Activated CD8-positive, alpha-beta memory T cell treated with anti-CD3 and anti-CD28 coated beads for 36 hours (primary cell): ENCODE measurements around the gene F10. TPM values are rescaled to one million over a fixed set of nuclear protein-coding genes. Genes with fewer than 3 reads are reported as not detected.

Experiments used
- CTCF ChIA-PET: fragments of 350-600 bp; sonication (Branson Sonifier 250); formaldehyde crosslinking; loops from one replicate; lab custom pipeline; 2021; ENCODE audit warnings: antibody characterized with exemption; lab: Charles Lee
- POLR2A ChIA-PET: fragments of 350-600 bp; sonication (Branson Sonifier 250); formaldehyde crosslinking; loops from one replicate; lab custom pipeline; 2021; ENCODE audit warnings: antibody characterized with exemption; lab: Charles Lee
- total RNA-seq, 2 experiments: library from RNA; stranded (reverse); gene quantifications; one replicate each; pipeline ENCODE4 v1.2.3, GENCODE V29; 2021

F10 gene
- total RNA-seq, 2 experiments from 2014 or later, result not detected

DNA sequence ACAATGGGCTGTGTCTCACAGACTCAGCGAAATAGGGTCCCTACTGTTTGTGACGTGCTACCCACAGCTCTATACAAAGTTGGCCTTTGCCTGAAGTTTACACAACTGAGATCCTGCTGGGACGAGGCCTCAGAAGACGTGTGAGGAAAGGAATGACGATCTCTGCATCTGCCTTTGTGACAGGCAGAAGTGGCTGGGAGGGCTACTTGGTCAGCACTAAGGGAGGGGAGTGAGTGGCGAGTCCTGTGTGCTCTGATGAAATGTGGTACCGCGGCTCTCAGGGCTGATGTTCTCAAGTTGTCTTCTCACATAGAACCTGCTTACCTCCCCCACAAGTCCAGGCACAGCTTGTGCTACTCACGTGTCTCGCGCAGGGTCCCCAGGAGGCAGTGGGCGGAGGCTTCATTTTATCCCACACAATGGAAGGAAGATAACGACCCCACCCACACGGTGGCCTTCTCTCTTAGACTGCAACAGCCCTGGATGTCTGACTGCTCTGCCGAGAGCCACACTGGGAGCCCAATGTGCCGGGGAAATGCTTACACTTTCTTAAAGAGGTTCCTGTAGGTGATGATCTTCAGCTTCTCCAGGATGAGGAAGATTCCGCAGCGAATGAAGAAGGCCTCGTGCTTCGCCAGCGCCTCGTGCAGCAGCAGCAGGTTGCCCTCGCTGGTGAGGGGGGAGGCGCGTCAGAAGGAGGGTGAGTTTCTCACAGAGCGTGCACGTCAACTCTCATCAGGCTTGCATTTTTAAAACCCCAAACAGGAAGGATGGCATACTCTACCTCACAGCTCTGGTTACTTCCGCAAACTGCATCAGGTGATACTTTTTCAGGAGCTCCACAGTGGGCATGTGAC is 57.0 kb downstream of the F10 start:
- POLR2A ChIA-PET, result no interaction called here
- CTCF ChIA-PET, result no interaction called here

DNA sequence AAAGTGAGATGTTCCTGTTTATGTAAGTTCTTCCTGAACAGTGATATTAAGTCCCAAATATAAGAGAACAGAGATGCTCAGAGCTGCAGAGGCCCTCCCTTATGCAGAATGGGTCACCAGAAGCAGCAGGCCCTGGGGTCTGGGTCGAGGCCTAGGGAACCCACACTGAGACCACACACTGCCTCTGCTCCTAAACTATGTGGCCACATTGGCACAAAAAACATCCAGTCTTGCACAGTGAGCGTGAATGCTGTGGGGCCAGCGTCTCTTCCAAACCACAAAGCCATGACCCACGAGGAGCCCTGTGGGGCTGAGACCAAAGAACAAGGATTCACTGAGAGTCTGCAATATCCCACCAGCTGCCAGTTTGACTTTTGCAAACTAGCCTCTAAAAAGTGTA is 59.4 kb downstream of the F10 start:
- CTCF ChIA-PET, result no interaction called here
- POLR2A ChIA-PET, result no interaction called here

DNA sequence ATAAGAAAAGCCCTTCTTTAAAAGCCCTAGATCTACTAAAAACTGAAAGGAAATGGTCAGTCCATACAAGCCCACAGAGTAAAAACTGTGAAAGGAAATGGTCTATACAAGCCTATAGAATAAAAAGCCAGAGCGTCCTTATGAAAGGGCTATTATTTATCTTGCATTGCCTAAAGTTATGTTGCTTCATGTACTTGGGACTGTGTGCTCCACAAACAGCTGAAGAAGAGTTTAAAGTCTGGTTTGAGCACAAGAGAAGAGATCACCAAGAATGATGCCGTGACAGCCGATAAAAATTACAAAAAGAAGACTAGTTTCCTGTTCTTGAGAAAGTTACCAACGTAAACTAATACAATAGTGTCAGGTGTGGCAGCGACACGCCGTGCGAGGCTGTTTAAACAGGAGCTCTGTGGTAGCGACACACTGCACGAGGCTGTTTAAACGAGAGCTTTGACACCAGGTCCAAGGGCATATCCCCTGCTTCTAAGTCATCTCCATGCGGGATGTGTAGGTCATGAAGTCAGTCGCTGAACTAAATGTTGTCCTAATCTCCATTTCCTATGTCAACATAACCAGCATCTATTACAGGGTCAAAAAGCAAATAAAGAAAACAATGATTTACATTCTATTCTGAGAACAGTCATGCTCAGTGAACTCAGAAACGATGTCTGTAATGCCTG is 61.0 kb downstream of the F10 start:
- ChIA-PET CTCF (no interaction called here), POLR2A (no interaction called here)

DNA sequence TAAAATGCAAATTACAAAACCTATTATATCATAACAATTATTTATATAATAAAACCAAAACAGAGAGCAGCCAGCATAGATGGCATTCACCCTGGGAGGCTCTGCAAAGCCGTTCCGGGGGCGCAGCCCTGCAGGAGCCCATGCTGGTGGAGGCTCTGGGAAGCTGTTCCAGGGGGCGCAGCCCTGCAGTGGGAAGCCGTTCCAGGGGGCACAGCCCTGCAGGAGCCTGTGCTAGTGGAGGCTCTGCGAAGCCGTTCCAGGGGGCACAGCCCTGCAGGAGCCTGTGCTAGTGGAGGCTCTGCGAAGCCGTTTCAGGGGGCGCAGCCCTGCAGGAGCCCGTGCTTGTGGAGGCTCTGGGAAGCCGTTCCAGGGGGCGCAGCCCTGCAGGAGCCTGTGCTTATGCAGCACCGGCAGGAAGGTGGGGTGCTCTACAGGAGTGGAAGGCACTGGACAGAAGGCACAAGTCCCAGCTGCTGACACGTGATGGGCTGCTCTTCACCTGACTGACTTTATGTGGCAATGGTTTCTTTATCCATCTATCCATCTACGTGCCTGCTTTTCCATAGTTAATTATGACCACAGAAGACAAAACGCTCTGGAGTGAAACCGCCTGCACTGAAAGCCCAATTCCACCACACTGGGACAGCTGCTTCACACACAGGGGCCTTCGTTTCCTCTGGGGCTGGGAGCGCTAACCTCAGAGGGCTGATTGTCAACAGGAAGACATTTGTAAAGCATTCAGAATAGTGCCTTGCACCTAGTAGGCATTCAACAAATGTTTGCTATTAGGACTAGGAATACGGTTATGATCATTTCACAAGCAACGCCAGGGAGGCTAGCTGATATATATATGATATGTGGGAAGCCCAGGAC is 62.2 kb downstream of the F10 start:
- ChIA-PET POLR2A (no interaction called here), CTCF (interaction anchor here (1.0 kb wide), 1 partner anchor 24 kb away, joined by 3 read pairs; the partner anchor contains the start of gene PCID2)

DNA sequence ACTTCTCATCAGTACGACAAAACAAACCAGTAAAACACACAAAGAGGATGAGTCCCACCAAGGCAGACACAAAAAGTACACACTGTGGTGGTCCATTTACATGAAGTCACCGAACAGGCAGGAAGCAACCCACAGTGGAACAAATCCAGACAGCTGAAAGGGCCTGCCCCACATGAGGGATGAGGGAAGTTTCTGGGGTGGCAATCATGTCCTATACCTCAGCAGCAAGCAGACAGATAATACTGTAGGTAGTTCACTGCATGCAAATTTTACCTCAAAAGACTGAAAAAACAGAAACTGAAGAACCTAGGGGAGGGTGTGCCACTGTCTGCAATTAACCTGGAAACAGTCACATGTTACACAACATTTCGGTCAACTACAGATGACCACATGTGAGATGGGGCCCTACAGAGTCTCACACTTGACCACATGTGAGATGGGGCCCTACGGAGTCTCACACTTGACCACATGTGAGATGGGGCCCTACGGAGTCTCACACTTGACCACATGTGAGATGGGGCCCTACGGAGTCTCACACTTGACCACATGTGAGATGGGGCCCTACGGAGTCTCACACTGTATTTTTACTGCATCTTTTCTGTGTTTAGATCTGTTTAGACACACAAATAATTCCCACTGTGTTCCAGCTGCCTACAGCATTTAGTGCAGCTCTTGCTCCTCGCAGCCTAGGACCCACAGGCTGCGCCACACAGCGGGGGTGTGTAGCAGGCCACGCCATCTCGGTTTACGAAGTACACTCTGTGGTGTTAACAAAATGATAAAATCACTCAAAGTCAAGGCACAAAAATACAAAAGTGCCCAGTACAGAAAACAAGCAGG is 63.7 kb downstream of the F10 start:
- POLR2A ChIA-PET, result interaction anchor here (1.1 kb wide), 1 partner anchor 24 kb away, joined by 3 read pairs; no protein-coding TSS in a partner anchor
- CTCF ChIA-PET, result no interaction called here

DNA sequence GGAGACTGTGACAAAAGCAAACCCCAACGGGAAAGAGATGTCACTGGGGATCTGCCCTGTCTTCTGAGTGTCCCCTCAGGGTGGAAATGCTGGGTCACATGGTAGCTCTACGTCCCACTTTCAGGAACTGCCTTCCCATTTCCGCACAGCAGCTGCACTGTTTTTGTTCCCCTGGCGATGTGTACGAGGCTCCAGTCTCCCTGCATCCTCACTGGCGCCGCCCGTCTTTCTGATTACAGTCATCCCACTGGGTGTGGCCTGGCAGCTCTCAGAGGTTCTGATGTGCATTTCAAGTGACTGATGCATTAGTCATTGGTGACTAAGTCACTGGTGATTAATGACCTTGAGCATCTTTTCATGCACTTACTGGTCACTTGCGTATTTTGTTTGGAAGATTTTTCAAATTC is 64.7 kb downstream of the F10 start:
- ChIA-PET CTCF (no interaction called here), POLR2A (no interaction called here)

DNA sequence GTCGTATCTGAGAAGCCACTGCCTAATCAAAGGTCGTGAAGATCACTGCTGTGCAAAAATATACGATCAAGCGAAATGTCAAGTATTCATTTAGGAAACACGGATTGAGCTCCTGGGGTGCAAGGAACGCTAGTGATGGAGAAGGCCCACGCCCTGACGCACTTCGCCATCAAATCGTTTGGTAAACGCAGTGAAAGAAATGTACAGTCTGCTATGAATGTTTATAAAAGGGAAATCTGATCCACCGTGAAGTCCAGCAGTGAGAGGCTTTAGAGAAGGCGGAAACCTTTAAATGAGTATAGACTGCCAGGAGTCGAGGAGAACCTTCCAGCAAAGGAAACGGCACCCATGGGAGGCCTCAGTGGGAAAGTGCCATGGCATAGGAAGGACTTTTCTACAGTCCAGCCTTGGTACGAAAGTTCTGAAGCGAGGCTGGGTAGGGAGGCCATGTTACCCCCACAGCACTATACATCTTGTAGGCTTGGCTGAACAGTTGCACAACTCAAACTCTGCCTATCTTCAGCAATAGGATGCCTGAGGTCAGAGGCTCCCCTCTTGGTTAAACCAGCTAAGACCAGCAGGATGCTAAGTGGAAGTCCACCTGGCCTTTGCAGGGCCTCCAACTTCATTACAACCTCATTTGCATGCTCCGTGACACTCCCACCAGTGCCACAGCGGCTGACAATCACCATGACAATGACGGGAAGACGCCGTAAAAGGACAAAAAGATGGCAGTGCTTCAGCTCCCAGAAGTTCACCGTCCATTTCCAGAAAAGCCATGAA is 65.5 kb downstream of the F10 start:
- ChIA-PET CTCF (no interaction called here), POLR2A (no interaction called here)

DNA sequence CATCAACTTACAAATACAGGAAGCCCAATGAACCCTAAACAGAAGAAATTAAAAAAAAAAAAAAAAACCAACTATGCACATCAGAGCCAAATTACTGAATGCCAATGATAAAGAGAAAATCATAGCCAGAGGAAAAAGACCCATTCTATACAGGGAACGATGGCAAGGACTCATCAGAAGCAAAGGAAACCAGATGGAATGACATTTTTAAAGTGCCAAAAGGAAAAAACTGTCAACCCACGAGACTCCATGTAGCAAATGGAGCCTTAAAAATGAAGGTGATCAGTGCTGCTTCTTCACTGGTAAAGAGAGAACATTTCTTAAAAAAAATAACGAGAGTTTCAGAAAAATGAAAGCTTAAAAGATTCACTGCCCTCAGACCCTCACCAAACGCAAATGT is 67.6 kb downstream of the F10 start:
- ChIA-PET POLR2A (no interaction called here), CTCF (no interaction called here)

DNA sequence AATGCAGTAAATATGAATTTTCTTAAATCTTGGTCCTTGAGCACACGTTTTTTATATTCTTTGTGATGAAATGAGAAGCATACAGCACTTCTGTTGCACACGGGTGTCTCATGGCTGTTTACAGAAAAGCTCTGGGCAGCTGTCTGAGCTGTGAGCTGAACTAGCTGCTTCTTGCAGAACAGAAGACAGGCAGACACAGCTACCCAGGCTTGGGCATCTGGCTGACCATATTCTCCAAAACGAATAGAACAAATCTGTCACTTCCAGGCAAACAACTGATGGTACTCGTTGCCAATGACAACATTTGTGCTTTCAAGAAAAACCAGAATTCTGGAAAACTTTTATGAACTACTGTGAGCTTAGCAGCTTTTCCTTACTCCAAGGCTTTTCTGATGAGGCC is 69.7 kb downstream of the F10 start:
- CTCF ChIA-PET, result no interaction called here
- POLR2A ChIA-PET, result no interaction called here

DNA sequence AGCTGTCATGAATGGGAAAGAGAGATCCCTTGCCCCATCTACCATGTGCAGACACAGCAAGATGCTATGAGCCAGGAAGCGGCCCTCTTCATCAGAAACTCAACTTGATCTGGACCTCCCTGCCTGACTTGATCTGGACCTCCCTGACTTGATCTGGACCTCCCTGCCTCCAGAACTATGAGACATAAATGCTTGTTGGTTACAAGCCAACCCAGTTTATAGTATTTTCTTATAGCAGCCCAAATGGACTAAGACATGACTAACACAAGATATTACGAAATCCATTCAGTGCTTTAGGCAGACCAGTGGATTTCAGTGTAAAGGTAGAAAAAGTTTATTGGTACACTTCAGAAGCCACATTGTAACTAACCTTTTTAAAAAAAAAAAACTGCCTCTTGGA is 70.3 kb downstream of the F10 start:
- ChIA-PET CTCF (no interaction called here), POLR2A (no interaction called here)

DNA sequence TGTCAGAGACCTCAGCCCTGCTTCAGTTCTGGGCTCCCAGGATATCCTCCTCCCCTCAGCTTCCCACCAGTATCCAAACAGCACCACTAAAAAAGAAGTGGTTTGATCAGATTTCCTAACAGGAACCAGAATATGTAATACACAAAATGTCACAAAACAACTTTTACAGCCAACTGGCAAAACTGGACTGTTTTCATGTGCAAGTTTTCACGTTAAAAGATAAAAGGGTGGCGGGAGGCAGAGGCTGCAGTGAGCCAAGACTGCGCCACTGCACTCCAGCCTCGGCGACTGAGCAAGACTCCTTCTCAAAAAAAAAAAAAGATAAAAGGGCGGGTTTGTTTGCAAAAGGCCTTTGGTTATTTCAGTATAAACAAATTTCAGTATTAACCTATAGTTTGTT is 72.8 kb downstream of the F10 start:
- ChIA-PET CTCF (no interaction called here), POLR2A (no interaction called here)

DNA sequence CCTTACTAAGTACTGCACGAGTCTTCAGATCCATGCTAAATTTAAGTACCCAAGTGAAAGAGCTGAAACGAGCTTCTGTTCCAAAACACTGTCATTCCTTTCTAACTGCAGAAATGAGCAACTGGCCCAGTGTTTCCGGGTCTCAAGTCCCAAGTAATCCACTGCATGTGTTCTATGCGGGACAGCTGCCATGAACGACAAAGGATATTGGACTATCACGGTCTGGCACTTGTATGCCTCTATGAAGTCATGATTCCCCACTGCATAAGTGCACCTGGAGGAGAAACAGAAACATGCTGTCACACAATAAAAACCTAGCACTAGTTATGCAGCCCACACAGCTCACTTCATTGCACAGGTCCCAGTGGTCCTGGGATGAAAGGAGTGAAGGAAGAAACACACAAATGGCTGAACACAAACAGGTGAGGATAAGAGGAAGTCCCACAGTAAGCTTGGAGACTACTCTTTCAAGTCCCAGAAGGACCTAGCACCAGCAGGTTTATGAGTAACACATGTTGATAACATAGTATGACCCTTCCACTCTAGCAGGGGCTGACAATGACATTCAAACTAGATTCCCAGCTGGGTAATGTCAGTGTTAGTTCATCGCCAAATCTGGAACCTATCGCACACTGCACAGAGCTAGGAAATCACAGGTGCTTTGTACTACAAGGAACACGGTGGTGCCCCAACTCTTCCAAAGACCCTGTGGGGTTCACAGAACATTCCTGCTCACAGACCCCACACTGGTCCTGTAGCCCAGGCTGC is 74.6 kb downstream of the F10 start:
- POLR2A ChIA-PET, result no interaction called here
- CTCF ChIA-PET, result no interaction called here

Other genes with a start within 250 kb of the F10 start
- gene MCF2L, start 153.6 kb upstream of the F10 start, total RNA-seq, result 1 to 10 TPM; 7.9 to 8.7 TPM
- under 1 TPM; 0.30 to 0.46 TPM for gene F7, start 17.0 kb upstream of the F10 start, total RNA-seq
- gene PROZ, start 35.8 kb downstream of the F10 start, total RNA-seq, result not detected
- gene PCID2, start 85.9 kb downstream of the F10 start, total RNA-seq, result 10 to 100 TPM; 68.2 to 74.7 TPM
- 10 to 100 TPM; 89.8 to 90.0 TPM for gene CUL4A, start 86.8 kb downstream of the F10 start, total RNA-seq
- gene LAMP1, start 174.4 kb downstream of the F10 start, total RNA-seq, result 10 to 100 TPM; 83.4 to 85.1 TPM
- not detected for gene GRTP1, start 241.3 kb downstream of the F10 start, total RNA-seq